Stimulated activated CD4-positive, alpha-beta T cell treated with anti-CD3 and anti-CD28 coated beads, TNF-alpha, amount 100 ng/mL, for 4 hours (primary cell): ENCODE measurements around the gene SST.
"Not testable (repeated sequence)": the region's sequence is repeated elsewhere in the genome, so short reads cannot be mapped to it uniquely, and the experiment has no call there.

Experiments used
- DNase-seq, 3 experiments: peaks; one replicate each; pipeline ENCODE4 v3.0.0-alpha.2; 2020; ENCODE audit warnings: low read depth in 3 of 3

SST gene

DNA sequence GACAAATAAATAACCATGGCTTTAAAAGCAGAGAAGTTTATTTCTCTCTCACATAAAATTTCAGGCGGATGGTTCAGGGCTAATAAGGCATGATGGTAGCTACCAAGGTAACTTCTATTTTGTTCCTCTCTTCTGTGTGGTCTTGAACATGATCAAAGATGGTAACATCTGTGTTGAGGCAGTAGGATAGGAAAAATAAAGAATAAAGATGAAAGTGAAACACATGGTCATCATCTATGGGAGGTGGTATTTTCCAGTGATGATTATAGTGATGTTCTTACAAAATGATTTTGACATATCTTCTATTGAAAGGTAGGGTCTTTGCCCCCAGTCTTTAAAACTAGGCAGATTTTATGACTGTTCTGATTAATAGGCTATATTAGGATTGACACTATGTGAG, 14.2 kb upstream of the SST start:
- no peak for DNase-seq

DNA sequence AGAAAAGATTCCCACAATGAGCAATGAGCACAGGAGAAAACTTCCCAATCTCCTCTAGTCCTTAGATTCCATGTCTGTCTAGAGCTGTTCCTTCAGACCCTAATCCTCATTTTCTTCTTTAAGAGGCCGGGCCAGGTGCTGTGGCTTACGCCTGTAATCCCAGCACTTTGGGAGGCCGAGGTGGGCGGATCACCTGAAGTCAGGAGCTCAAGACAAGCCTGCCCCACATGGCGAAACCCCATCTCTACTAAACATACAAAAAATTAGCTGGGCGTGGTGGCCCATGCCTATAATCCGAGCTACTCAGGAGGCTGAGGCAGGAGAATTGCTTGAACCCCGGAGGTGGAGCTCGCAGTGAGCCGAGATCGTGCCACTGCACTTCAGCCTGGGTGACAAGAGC, 11.6 kb upstream of the SST start:
- DNase-seq = not testable (repeated sequence)

DNA sequence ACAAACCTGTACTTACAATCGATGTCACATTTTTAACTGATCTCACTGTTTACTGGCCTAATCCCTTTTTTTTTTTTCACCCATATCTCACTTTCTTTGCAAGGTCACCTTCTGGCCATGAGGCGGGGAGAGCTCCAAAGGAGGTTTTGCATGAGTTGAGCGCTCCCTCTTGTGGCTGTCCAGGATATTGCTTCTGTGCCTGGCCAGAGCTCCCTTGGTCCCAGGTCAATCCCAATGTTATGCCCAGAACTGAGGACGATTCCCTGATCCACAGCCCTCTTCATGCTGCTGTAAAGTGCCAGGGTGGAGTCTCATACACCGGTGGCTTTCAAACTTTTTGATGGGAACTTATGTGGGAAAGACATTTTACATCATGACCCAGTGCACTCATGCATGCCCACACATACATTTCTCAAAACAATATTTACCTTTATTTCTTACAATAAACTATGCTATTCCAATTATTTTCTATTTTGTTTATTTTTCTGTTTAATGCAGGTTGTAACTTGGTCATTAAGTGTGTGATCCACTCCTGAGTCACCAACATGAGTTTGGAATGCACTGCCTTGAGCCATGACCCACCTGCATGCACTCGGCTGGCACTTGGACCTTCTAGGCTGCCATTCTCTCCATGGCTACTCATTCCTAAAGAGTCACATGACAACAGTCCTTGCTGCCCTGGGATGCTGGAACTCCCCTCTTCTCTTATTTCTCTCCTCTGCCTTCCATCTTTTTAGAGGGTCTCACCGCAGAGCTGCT, 9.6 kb upstream of the SST start:
- DNase-seq = peak; percentile 29 to 46 (median 31)

- no peak for DNase-seq
These were observed 8.6 kb upstream of the SST start for GRCh38 chr3:187678726-187679268.

DNA sequence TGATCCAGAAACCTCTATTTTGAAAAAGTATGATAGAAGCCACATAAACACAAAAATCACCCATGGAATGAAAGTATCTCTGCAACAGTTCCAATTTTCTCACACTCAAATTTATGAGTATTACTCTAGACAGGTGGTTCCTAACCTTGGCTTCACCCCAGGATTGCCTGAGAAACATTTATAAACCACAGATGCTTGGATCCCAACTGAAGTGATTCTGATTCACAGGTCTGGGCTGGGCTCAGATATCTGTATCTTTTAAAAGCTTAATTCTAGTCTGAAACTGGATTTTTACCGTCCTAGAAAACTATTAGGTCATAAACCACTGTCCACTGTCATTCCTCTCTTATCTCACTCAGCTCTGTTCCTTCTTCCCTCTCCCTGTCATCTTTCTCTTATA, 7.4 kb upstream of the SST start:
- no peak for DNase-seq

DNA sequence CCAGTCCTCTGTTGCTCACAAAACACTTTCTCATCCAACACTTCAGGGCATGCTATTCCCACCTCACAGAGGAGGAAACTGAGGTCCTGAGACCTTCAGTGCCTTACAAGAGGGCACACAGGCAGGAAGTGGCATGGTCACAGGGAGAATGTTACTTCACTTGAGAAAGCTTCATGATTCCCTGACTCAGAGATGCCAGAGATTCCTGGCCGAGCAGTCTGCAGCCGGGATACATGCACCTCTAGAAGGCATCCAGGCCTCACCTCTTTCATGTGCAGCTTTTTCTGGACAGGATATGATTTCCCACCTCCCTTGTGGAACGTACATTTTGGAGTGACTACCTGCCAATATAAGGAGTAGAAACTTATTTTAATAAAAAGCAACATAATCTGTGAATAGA, 2.8 kb upstream of the SST start:
- no peak for DNase-seq

DNA sequence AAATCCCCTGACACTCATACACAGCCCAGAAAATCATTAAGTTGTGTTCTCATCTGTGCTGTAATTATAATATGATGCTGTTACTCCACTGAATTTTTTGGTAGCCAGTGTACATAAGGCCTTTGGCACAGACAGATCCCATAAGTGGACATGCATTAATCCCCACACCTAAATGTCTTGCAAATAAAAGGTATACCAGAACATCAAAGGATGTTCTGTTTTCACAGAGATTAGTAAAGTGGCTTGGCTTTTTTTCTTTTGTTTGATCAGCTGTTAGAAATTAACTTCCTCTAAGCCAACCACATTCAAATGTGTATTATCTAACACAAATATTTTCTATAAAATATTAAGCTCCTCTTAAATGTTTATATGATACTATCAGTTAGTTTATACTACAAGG, 2.7 kb downstream of the SST start:
- DNase-seq = no peak

DNA sequence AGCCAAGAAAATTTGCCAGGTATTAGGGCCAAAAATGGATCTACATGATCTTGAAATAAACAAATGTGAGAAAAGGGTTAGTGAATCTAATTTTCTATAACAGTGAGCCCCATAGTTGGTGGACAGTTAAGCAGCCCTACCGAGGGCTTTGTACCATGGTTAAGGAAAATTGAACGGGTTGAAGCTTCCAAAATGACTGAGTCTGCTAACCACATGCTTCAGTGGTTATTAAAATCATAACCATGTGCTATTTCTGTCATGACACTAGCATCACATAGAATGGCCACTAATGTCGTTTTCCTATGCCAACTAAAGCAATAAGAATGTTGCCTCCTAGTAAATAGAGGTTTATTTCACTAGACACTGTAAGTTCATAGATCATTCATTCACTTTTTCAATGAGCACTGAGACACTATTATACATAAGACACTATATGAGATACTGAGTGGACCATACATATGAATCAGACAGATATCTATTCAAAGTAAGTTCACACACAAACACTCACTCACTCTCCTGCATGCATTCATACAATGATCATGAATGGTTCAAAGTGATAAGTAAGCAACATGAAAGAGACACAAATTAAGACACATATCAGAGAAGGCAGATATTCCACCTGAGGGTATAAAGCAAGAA, 4.3 kb downstream of the SST start:
- no peak for DNase-seq

DNA sequence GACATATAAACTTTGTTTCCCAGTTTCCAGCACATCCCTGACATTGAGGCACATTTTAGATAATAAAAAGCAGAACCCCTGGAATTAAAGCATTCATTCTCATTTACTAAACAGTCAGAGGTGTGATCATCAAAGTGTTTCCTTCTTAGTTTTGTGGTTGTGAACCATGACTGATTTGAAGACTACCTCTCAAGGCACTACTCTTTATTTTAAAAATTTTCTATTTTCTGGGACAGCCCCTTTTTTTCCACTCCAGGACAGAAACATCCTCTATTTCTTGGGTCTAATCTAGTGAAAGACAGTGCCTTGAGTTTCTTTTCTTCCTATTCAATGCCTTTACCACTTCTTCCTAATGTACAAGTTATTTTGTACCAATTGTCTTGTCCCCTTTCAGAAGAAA, 5.2 kb downstream of the SST start:
- no peak for DNase-seq

DNA sequence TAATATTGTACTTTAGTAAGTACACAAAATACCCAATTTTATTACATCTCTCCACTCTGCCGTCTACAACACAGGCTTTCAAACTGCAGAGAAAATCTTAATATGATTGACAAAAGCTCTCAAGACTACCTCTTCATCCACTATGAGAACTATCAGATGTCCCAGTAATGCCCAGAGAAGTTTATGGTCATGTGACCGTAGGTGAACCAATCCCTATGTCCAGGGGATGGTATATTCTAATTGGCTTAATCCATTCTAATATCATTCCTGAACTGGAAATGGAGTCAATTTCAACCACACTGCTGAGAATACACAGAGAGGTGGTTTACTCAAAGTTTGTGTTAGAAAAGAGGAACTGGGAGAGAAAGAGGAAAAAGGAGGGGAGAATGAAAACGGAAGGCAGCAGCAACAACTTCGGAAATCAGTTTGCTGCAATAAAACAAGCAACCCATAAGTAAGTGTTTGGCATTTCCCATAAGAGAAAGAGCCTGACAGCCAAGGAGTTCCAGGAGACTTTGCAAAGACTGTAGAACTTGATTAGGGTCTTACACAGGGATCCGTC, 7.3 kb downstream of the SST start:
- DNase-seq = no peak

GRCh38 chr3:187661267-187661666, 8.9 kb downstream of the SST start:
- DNase-seq = no peak

GRCh38 chr3:187651282-187651681, 18.9 kb downstream of the SST start:
- DNase-seq = no peak

- no peak for DNase-seq
These were observed 22.0 kb downstream of the SST start for GRCh38 chr3:187648177-187648576.

DNA sequence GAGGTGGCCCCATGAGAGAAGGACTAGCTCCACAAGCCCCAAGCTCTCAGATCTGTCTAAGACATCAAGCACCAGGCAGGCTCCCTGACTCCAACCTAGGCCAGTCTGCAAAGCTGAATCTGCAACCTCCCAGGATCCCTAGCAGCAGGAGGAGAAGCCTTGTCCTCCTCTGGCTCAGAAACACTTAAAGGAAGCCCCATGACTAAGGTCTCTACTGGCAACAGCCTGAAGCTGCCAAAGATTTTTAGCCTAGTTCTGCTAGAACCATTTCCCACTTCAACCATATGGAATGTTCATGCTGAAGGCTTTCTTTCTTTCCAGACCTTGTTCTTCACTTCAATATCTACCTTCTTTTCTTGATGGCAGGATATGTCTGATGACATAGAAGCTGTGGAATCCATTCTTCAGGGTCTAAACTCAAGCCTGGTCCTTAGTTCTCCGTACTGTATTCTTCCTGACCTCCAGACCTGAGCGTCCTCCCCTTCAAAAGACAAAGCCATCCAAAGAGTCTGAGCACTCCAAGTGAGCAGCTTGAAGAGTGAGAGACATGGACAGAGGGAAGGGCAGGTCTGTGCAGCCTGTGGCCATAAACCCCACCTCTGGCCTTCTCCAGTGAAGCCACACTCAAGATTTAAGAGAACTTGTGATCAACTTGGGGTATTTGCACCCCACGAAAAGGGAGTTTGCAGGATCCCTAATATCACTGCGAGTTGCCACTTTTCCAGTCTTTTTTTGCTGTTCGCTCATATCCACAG, 23.1 kb downstream of the SST start:
- DNase-seq = no peak

GRCh38 chr3:187645379-187645778, 24.8 kb downstream of the SST start:
- DNase-seq = not testable (repeated sequence)

DNA sequence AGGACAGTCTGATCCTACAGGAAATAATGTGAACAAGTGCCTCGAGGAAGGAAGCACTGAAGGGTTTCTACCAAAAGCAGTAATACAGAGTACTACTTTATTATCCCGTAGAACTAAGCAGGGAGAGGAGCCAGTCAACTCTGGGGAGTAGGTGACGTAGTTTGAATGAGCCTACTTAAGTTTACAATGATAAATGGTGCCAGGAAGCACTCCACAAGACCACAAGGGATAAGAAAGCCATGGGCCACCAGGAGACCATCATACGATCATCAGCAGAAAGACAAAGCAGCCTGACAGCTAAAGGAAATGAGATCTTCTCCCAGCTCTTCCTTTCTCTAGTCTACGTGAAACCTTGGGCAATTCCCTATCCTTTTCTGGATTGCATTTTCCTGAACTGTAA, 27.3 kb downstream of the SST start:
- DNase-seq = no peak

GRCh38 chr3:187641320-187642016, 28.7 kb downstream of the SST start:
- no peak for DNase-seq

GRCh38 chr3:187640569-187641059, 29.6 kb downstream of the SST start:
- no peak for DNase-seq

DNA sequence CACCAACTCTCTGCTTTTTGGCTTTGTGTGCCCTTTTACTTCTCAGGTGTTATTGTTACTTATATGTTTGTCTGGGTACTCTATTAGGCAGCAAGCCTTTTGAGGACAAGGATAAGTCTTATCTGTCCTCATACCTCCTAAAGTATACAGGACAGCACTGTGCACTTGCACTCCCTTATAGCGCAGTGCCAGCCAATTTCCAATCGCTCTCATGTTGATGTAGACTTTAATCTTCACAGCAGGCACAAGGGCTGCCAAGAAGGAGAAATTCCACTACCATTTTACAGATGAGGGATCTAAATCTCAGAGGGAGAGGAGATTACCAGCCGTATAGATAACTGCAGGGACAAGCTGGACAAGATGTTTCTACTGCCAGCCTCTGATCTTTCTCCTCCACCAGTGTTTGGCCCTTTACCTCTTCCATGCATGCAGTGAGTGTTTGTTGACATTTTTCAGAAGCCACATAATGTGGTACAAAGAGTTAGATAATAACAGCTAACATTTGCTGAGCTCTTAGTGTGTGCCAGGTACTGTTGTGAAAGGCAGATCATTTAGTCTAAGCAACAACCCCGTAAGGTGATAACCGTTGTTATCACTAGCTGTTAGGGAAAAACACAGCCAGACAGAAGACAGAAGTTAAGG, 30.1 kb downstream of the SST start:
- DNase-seq = no peak

DNA sequence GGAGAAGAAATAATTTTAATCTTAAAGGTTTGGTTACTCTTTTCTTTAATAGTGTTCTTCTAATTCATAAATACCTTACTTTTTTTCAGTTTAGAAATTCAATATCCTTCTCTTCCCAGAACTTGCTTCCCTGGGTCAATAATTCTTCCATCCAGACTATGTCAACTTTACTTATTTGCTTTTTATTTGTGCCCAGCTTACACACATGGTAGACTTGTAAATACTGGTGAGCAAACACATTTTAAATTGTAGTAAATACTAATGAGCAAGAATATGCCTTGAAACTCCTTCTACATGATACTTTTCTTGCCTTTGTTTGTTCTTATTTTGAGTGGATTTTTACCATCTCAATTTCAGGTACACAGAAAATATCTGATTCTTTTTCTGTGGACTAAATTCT, 33.7 kb downstream of the SST start:
- DNase-seq = no peak

DNA sequence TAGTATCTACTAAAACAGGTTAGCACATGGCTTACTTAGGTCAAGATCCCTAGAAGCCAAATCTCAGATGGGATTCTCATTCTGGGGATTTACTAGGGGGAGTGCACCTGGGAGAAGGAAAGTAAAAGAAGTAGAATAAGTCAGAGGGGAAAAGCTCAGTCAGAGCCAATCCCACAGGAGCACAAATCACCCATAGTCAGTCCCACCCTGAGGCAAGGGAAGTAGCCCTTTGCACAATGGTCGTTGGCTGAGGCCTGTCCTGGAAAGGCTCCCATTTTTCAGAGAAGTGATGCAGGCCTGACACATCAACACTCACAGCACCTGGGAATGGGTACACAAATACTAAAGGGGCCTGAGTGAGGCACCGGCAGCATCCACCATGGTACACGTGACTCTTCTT, 39.8 kb downstream of the SST start:
- DNase-seq = no peak
